Prostate gland (tissue), 2 donors: ENCODE results near the gene DNAH3. TPM values are rescaled to one million over a fixed set of nuclear protein-coding genes. Genes with fewer than 3 reads are reported as not detected.

Source experiments
- DNase-seq: peaks from one replicate; pipeline ENCODE4 v3.0.0-alpha.2; 2019; ENCODE audit warnings: low spot score
- H3K27ac ChIP-seq, 2 donors: fragments of 200-600 bp; sonication (generic); 2 replicates each; pipeline ENCODE4 v1.5.1; 2017 to 2019
- H3K27me3 ChIP-seq: fragments of 200-600 bp; sonication (generic); replicated peaks from 2 replicates; pipeline ENCODE4 v1.5.1; 2019; ENCODE audit not compliant: insufficient read depth
- H3K36me3 ChIP-seq, 2 donors: fragments of 200-600 bp; sonication (generic); 1 replicate in 1 of 2; 2 replicates in 1 of 2; pipeline versions ENCODE4 v1.5.1 to v1.8.1; 2017 to 2019
- H3K4me1 ChIP-seq: fragments of 200-600 bp; sonication (generic); replicated peaks from 2 replicates; pipeline ENCODE4 v1.5.1; 2019
- H3K4me3 ChIP-seq, 2 donors: fragments of 200-600 bp; sonication (generic); 2 replicates each; pipeline ENCODE4 v1.5.1; 2017 to 2019
- H3K9me3 ChIP-seq: fragments of 200-600 bp; sonication (generic); 2 replicates; pipeline ENCODE4 v1.5.1; 2017
- CTCF ChIP-seq, 4 experiments: fragments of 200-600 bp in 2 of 4; fragments of 450-650 bp in 2 of 4; sonication (generic) in 2 of 4; IDR thresholded peaks; 1 replicate in 3 of 4; 2 replicates in 1 of 4; pipeline ENCODE4 v1.5.1; 2016 to 2019; ENCODE audit warnings: antibody characterized with exemption in 4 of 4, mild to moderate bottlenecking in 2 of 4, moderate library complexity in 2 of 4
- POLR2A ChIP-seq: fragments of 450-650 bp; IDR thresholded peaks from one replicate; pipeline ENCODE4 v1.6.1; 2016; ENCODE audit warnings: antibody characterized with exemption, mild to moderate bottlenecking
- POLR2AphosphoS5 ChIP-seq: sonication (generic); formaldehyde crosslinking; IDR thresholded peaks from one replicate; pipeline ENCODE4 v1.6.1; 2017; ENCODE audit warnings: antibody characterized with exemption
- WGBS: methylation state at CpG from one replicate; pipeline ENCODE4 v1.1.5; 2018; 5-methylcytosine and 5-hydroxymethylcytosine counted together
- intact Hi-C: fragments of 100-400 bp; cut with DNase I; formaldehyde crosslinking; loops from one replicate; pipeline ENCODE4 v1.14.2; 2022
- total RNA-seq, 2 donors: library from RNA; depleted of rRNA; stranded (reverse); fragments of >200 nt; gene quantifications; one replicate each; pipeline ENCODE4 v1.1.0, GENCODE V29; 2016

The DNAH3 gene
- total RNA-seq, 2 donors from 2014 or later, result 0.09 to 8.0 TPM

- intact Hi-C loops, result no loop called here
- Histone ChIP-seq H3K27ac (peak overlapping the region; percentile 2 to 21), H3K36me3 (peaks cover 0 to 10% of the 10 kb centered on the region in 2 donors), H3K9me3 (no peaks in the 10 kb centered on the region), H3K4me1 (peaks cover 5% of the 10 kb centered on the region), H3K27me3 (no peaks in the 10 kb centered on the region), H3K4me3 (no peak overlapping the region)
- peak; percentile 24 for DNase-seq
- WGBS, result 24% methylated on average over 7 of the region's 7 CpGs
- TF ChIP-seq CTCF (IDR thresholded peaks at IDR 0.05), result no peak
- peak; percentile 24 for TF ChIP-seq POLR2AphosphoS5
- TF ChIP-seq POLR2A, result no peak
Observed at GRCh38 chr16:21162661-21163151, 12.1 kb upstream of the DNAH3 start.

- WGBS, result 72% methylated on average over 2 of the region's 2 CpGs
- H3K4me3 ChIP-seq, result no peak overlapping the region
- intact Hi-C loops, result no loop called here
- DNase-seq, result no peak
- H3K9me3 ChIP-seq, result no peaks in the 10 kb centered on the region
- no peak for TF ChIP-seq POLR2A
- no peak for TF ChIP-seq CTCF (IDR thresholded peaks at IDR 0.05)
- no peak for TF ChIP-seq POLR2AphosphoS5
- H3K4me1 ChIP-seq, result peaks cover 5% of the 10 kb centered on the region
- H3K27me3 ChIP-seq, result no peaks in the 10 kb centered on the region
- no peak overlapping the region for H3K27ac ChIP-seq
- H3K36me3 ChIP-seq, result peaks cover 0 to 2% of the 10 kb centered on the region in 2 donors
Observed at GRCh38 chr16:21161211-21161610, 10.6 kb upstream of the DNAH3 start.

GRCh38 chr16:21160276-21160675, 9.6 kb upstream of the DNAH3 start:
- Histone ChIP-seq H3K4me1 (peaks cover 5% of the 10 kb centered on the region), H3K27ac (peak overlapping the region in 1 of 2 donors; percentile 84), H3K27me3 (no peaks in the 10 kb centered on the region), H3K9me3 (no peaks in the 10 kb centered on the region), H3K4me3 (no peak overlapping the region), H3K36me3 (no peaks in the 10 kb centered on the region)
- DNase-seq, result no peak
- intact Hi-C loops, result no loop called here
- WGBS, result 48% methylated on average over 1 of the region's 1 CpG
- no peak for TF ChIP-seq CTCF (IDR thresholded peaks at IDR 0.05)
- TF ChIP-seq POLR2AphosphoS5, result no peak
- TF ChIP-seq POLR2A, result no peak

GRCh38 chr16:21159281-21159951, 8.8 kb upstream of the DNAH3 start:
- no peaks in the 10 kb centered on the region for H3K27me3 ChIP-seq
- H3K4me1 ChIP-seq, result peaks cover 5% of the 10 kb centered on the region
- H3K9me3 ChIP-seq, result no peaks in the 10 kb centered on the region
- 2% methylated on average over 21 of the region's 27 CpGs for WGBS
- peak overlapping the region; percentile 64 for H3K4me3 ChIP-seq
- peak; percentile 76 for DNase-seq
- TF ChIP-seq POLR2A (peak; percentile 46), CTCF (IDR thresholded peaks at IDR 0.05) (no peak), POLR2AphosphoS5 (peak; percentile 52)
- intact Hi-C loops, result loop anchor here (2.0 to 10.0 kb wide), 3 partner anchors 141 to 405 kb away; no protein-coding TSS in a partner anchor
- no peaks in the 10 kb centered on the region for H3K36me3 ChIP-seq
- H3K27ac ChIP-seq, result peak overlapping the region; percentile 84 to 88
